Measurements from ENCODE around the gene HOATZ.

The HOATZ gene

GRCh38 chr11:111522426-111522825, 7.8 kb downstream of the HOATZ start:
- no peak for DNase-seq (ENCODE audit: low spot score)

DNA sequence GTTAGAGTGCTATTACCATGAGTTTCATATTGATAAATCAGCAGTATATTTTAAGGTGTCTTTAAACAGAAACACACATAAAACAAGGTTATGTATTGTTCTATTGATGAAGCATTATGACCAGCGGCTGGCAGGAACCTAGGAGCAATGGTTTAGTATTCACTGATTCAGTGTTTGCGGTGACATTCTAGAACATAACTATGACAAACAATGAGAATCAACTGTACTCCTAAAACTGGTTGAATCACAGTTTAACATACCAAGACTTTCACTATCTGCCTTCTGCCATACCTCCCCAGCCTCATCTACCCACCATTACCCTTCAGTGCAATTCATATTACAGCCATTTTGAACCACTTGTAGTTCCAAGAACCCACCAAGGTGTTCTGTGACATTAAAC, 8.8 kb downstream of the HOATZ start:
- DNase-seq (ENCODE audit: low spot score) = no peak

DNA sequence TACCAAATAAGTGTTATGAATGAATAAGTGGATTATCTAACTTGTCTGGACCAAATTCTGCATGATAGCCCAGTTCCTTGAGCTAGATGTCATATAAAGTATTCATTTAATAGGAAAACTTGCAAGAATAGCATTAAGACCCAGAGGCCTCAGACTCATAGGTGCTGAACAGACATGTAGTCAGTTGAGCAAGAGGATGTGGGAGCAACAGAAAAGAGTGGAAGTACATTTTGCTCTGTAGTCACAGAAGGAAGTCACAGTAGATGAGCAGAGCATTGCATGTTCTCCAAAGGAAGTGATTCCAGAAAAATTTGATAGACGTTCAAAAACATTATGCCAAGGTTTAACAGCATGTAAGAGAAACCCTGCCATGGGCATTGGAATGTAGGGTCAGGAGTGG, 9.5 kb downstream of the HOATZ start:
- DNase-seq (ENCODE audit: low spot score) = no peak

DNA sequence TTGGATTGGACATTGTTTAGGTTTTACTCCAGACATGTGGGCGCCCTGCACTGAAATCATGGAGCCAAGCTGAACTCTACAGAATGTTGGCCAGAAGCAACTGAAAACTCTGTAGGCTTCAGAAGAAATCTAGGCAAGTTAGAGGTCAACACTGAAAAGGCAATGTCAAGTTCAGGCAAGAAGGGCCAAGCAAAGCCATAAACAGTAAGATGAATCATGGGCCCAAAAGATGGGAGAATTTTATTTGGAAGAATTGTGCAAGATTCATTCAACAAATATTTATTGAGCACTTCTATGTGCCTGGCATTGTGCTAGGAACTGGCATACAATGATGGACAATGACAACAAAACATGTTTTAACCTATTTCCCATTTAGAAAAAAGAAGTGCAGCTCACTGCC, 10.9 kb downstream of the HOATZ start:
- no peak for DNase-seq (ENCODE audit: low spot score)

DNA sequence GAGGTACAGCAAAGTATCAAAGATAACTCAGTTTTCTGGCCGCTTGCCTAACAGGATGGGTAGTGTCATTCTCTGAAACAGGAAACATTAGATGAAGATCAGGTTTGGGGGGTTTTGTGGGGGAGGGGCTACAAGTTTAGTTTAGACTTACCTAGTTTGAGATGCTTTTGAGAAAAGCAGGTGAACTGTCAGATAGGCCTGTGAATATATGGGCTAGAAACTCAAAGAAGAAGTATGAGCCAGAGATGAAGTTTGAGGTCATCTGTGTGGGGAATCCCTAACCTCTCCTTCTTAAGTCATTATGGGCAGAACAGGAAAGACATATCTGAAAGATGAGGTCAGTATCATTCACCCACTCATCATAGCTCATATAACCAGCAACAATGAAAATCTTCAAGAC, 11.9 kb downstream of the HOATZ start:
- DNase-seq (ENCODE audit: low spot score) = no peak

DNA sequence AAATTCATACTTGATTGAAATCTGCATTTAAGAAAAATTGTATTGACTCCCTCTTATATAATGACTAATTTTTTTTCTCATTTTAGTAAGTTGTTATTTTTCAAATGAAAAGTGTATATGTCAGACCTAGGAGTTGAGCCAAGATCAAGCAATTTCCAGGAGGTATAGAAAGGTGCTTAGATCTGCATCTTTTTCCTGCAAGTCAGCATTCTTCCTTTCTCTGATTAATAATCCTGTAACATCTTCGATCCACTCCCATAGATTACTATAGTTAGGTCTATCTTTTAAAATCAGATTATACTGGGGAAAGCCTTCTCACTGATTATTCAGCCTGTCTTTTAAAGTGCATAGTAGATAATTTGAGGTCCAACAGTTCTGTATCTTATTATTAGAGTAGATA, 12.7 kb downstream of the HOATZ start:
- DNase-seq (ENCODE audit: low spot score) = no peak

GRCh38 chr11:111528557-111528956, 14.0 kb downstream of the HOATZ start:
- peak; percentile 43 for DNase-seq (ENCODE audit: low spot score)

GRCh38 chr11:111530091-111530490, 15.5 kb downstream of the HOATZ start:
- no peak for DNase-seq (ENCODE audit: low spot score)

DNA sequence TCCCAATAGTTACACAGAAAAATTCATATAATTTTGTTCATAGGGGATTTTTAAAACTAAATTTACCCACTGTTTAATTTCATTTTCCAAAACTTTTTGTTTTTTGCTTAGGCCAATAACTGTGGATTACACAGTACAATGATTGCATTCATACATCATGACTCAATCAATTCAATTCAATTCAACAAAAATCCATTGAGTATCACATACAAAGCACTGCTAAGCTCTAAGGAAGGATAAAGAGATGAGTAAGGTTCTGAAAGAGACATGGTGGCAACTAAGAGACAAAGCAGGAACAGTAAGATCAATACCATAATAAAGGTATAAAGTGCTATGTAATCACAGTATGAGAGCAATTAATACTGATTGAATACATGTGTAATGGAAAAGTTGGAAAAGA, 16.6 kb downstream of the HOATZ start:
- no peak for DNase-seq (ENCODE audit: low spot score)

DNA sequence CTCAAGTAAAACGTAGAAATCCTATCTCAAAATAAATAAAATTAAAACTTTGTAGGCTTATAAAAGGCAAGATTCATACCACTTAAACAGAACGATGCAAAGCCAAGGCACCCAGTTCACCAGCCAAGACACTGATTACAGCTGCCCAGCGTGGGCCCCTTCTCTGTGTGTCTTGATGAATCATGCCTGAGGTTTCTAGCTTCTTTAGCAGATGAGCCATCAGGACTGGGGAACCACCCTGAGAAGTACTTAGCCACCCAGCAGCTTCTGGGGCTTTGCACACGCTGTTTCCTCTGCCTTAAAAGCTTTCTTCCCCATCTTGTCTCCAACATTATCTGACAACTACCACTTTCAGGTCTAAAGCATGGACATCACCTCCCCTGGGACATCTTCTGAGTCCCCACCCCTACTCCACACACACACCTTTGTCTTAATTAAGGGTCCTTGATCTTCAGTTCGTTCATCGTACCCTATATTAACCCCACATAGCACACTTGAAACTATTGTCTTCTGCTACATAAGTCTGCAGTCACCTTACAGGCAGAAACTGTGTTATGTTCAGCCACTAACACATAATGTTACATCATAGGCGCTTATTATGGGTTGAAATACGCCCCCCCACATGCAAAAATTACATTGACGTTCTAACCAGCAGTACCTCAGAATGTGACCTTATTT, 17.2 kb downstream of the HOATZ start:
- no peak for DNase-seq (ENCODE audit: low spot score)

- no peak for DNase-seq (ENCODE audit: low spot score)
Measured at GRCh38 chr11:111532365-111532709, 17.8 kb downstream of the HOATZ start.

- no peak for DNase-seq (ENCODE audit: low spot score)
Measured at GRCh38 chr11:111535281-111535680, 20.7 kb downstream of the HOATZ start.

DNA sequence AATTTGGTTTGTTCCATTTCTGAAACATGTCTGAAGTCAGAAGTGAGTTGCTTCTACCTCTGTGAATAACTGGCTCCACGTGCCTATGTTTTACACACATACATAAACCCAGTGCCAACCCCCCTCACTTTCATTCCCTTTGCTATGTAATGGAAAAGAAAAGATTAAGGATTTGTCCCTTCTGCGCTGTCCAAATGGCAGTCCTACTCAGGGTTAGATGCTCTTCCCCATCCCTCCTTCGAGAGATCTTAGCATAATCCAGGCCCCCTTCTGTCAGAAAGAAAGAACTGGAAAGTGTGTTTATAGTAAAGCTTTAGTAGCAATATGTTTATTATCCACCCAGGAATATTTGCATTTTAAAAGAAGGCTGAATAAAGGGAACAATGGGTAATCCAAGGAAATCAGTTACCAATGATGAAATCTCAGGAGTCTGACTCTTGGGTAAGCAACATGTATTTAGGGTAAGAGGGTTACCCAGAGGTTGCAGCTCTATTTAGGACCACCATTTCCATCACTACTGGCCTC, 22.8 kb downstream of the HOATZ start:
- no peak for DNase-seq (ENCODE audit: low spot score)

DNA sequence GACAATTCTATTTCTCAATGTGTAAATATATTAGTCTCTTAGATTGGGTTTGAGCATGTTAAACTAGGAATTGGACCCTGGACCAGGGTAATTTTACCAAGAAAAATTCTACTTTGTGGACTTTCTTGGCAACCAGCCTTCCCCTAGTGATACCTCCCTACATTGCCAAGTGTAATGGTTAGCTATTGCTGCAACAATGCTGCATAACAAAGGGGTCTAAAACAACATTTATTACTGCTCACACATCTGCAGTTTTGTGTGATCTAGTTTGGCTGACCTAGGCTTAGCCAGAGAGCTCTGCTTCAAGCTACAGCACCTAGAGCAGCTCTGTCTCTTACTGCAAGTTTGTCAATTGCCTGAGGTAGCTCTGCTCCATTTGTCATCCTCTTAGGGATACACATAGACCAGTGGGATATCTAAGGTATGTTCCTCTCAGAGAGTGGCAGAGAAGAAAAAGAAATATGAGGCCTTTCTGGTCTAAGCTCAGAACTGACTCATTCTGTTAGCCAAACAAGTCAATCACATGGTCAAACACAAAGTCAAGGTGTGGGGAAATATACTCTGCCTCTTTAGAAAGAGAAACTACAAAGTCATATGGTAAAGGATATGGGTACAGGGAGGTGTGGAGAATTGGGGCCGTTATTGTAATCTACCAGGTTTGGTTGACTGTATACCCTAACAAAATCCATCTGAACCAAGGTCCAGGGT, 24.0 kb downstream of the HOATZ start:
- no peak for DNase-seq (ENCODE audit: low spot score)

GRCh38 chr11:111539426-111540113, 25.0 kb downstream of the HOATZ start:
- no peak for DNase-seq (ENCODE audit: low spot score)

GRCh38 chr11:111540114-111540936, 25.7 kb downstream of the HOATZ start, which contains the start of gene LAYN:
Gene LAYN, plus strand, starts transcription at chr11:111540720. Its CDS starts 124 bp downstream, at chr11:111540844.
- DNase-seq (ENCODE audit: low spot score) = peak; percentile 12

- no peak for DNase-seq (ENCODE audit: low spot score)
Measured at GRCh38 chr11:111540937-111541253, 26.3 kb downstream of the HOATZ start.

DNA sequence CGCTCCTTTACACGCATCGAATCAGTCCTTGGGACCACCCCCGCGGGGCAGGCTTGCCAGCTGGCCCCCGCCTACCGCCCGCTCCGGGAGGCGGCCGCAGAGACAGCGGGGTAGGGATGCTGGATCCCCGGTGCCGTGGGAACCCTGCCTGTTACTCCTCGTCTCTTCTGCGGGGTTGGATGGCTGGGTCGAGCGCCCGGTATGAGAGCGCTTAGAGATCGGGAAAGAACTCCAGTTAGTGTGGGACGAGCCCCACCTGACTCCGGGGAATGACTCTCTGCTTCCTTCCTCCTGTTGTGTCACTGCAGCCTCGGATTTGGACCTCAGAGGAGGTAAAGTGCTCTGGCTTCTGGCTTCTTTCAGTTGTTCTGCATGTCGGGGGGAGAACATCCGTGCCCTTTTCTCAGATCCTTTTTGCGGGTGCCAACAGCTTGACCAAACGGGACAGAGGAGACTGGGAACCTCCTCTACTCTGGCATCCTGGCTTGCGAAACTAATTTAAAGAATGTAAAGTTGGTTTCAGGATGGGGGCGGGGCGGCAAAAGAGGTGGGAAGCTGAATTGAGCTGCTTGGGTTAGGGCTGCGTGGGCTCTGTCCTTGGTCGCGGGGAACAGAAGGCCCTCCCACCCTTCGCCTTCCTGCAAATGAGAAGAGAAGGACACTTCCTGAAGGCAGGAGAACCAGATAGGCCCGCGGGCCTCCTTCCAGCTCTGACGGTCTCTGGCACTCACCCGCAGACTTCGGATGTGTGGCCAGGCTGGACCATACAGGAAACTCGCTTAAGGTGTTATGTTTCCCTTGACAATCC, 26.9 kb downstream of the HOATZ start:
- no peak for DNase-seq (ENCODE audit: low spot score)

GRCh38 chr11:111542606-111543275, 28.2 kb downstream of the HOATZ start:
- DNase-seq (ENCODE audit: low spot score) = no peak

DNA sequence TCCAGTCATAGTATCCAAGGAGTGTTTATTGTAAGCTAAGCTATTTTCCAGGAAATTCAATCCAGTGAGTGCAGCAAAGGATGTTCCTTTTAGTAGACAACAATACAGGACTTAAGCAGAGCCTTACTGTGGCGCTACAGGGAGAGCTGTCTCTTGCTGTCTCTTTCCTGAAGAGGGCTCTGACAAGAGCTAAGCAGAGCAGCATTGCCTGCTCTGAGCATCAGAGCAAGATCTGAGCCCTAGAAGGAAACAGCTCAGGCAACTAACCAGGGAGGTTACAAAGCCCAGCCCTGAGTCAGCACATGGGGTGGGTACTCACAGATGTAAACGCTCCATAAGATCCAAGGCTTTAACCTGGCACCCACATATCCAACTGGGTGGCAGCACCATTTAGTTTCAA, 33.9 kb downstream of the HOATZ start:
- no peak for DNase-seq (ENCODE audit: low spot score)
